Inflammatory macrophage (primary cell): Measurements from ENCODE around the gene NCBP2.

ENCODE experiments used
- DNase-seq, 2 donors: peaks; one replicate each; pipeline ENCODE4 v3.0.0-alpha.2; 2020 to 2022
- total RNA-seq, 18 experiments: gene quantifications; one replicate each; lab custom pipeline; 2026; ENCODE audit warnings: mixed read lengths in 6 of 18, inconsistent platforms in 2 of 18; lab: John Stamatoyannopoulos, UW

NCBP2 gene
- 27.5 to 112 (median 75.2) reads per million in 18 experiments for total RNA-seq

DNA sequence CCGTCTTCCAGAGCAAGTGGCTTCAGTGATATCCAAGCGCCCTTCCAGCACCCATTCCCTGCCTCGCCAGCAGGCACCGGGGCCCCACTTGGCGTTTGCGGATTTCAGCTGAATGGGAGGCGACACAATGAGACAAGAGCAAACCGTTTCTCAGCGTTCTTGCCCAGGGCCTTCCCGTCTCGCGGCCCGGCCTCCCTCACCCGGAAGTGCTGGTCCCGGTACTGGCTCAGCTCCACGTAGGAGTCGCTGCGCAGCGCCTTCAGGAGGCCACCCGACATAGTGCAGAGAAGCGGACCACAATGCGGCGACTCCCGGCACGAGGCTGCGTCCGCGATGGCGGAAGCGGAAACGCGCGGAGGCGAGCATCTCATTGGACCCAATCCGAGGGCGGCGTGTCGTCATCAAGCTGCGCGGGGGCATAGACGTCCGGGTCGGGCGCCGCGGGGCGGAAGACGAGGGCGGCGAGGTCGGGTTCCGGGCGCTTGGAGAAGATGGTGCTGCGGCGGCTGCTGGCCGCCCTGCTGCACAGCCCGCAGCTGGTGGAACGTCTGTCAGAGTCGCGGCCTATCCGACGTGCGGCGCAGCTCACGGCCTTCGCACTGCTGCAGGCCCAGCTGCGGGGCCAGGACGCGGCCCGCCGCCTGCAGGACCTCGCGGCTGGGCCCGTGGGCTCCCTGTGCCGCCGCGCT lies at the start of gene NCBP2:
TSS of gene NCBP2 (minus strand) at position 303 of the 689 bp plus-strand sequence. CDS start at position 278, 25 bp downstream.
- peak; percentile 99 to 100 for DNase-seq

DNA sequence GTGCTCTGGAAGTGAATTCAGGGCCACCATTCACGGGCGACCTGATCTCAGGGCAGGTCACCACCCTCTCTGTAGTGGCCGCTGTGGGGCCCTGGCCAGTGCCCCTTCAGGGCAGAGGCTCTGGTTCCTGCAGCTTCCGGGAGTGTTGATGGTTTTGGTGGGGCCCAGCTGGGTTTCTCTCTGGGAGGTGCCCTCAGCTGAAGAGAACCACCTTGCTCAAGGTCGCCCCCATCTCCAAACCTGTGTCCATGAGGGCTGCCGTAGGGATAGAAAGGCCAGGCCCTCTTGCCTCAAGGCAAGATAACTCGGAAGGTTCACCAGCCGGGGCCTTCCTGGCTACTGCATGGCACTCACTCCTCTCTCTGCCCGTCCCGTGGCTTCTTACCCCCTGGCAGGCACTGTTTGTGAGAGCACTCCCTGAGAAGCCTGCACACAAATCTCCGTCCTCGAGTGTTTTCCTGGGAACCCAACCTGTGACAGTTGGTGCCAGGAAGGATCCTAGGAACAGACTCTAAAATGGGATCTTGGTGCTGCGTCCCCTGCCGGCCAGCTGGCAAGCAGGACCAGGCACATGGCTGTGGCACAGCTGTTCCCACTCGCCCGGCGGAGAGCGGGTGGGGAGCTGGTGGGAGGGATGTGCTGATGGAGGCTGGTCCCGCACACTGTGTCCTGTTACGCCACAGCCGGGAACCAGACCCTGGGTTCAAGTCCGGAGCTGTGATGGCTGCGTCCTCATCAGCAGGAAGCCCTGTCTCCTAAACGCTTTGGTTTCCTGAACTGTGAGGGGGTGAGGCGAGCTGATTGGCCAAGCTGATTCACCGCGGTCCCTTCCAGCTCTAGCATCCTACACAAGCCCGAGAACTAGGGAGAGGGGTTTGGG lies 49.5 kb upstream of the NCBP2 start:
- no peak for DNase-seq

DNA sequence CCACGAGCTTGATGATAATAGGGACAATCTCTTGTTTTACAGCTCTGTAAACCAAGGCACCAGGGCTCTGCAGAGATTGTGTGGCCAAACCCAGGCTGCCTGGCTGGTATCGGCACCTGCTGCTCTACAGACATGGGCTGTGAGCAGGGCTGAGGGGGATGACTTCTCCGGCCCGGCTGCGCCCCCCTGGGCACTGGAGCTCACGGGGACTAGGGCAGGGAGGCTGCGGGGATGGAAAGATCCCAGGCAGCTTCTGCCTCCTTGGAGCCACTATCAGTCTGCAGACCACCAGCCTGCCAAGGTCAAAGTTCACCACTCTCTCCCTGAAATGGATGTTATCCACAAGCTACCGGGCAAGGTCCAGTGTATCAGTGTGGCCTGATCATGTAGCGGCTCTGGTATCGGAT lies 48.3 kb upstream of the NCBP2 start:
- no peak for DNase-seq

DNA sequence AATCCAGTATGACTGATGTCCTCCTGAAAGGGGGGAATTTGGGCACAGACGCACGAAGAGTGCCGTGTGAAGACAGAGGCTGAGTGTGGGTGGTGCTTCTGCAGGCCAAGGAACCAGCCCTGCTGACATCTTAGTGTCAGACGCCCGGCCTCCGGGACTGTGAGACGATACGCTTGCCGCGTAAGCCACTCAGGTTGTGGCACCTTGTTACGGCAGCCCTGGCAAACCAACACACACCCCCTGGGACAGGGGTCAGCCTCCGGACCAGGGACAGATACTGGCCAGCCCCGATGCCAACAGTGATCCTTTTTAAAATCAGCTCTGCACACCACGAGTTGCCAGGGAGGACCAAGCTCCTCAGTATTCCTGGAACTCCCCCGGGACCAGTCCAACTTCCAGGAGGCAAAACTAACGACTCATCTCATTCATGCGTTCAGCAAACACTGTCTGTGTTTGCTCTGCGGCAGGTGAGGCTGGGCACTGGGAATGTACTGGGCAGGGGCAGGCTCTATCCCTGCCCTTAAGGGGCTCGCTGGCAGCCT lies 47.5 kb upstream of the NCBP2 start:
- no peak for DNase-seq

DNA sequence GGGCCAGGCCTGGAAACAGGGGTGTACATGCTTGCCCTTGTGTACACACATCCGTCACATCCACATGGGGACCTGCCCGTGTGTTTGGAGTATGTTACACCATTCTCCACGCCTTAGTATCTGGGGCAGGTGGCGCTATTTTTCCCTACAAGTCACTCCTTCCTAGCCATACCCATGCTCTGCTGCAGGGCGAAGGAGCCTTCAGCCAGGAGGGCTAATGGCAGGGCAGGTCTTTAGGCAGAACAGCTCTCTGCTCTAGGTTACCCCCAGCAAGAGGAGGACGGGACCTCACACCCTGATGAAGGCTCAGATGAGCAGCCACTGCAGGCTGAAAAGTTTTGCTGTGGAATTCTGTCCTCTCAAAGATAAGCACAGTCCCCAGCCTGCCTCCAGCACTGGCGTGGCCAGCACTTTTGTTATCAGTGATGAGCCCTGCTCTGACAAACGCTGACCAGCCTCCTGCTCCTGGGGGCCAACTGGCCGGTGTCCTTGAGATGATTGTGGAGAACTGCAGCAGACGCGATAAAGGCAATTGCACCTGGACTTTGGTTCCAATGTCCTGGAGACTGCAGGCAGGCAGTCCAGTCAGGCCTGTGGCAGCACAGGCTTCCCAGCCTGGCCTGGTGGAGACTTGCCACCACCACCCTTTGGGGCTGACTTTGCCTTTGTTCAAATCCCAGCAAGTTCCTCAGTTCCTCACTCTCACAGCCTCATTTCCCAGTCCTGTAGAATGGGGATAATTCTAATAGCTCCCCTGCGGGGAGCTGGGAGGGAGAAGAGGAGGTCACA lies 46.1 kb upstream of the NCBP2 start:
- DNase-seq = no peak

DNA sequence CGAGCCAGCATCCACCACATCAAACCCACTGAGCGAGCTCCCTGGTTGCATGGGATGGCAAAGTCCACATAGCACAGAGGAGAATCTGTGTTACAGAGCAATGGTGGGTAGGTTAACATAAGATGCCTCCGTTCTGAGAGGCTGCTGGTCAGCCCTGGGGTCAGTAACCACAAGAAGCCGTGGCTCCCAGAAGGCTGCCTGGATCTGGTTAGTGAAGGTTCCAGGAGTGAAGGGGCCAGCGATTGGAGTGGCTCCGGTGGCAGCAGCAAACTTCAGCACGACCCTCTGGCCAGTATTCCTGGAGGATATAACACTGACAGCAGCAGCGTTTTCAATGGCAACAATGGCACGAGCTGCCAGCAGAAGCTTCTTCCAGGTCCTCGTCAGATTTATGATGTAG lies 44.7 kb upstream of the NCBP2 start:
- no peak for DNase-seq

DNA sequence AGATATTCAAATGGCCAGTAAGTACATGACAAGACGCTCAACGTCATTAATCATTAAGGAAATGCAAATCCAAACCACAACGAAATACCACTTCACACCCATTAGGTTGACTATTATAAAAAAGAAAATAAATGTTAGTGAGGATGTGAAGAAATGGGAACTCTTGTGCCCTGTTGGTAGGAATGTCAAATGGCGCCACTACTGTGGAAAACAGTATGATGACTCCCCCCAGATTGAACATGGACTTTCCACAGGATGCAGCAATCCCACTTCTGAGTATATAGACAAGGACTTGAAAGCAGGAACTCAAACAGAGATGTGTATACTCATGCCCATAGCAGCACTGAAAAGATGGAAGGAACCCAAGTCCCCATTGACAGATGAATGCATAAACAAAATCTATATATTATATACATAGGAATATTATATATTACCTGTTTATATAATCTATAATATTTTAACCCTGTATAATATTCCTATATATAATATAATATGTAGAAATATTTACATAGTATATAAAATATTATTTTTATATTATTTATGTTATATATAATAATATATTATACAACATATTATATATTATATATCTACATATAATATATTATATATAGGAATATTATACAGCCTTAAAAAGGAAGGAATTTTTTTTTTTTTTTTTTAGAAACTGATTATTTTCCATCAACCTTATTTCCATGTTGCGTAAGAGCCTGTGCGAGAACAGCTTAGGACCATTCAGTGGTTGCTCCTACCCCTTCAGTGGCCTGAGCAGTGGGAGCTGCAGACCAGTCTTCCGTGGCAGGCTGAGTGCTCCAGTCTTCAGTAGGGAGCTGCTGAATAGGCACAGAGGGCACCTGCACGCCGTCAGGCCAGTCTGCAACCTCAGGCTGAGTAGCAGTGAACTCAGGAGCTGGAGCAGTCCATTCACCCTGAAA lies 43.9 kb upstream of the NCBP2 start:
- no peak for DNase-seq

DNA sequence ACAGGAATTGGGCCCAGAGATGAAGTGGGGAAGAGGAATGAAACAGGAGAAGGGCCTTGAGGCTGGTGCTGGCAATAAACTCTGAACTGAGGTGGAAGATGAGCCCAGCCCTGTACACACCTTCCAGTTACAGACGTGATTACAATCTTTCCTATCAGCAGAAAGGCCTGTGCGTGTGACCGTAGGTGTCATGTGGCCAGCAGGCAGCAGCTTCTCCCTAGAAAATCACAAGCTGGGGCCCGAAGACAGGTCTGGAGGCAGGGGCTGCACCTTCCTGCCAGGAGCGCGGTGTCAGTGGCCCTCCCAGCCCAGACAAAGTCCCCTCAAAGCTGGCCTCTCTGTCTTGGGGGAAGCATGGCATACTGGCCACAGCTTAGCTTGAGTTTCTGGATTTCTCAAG lies 43.0 kb upstream of the NCBP2 start:
- DNase-seq = no peak

DNA sequence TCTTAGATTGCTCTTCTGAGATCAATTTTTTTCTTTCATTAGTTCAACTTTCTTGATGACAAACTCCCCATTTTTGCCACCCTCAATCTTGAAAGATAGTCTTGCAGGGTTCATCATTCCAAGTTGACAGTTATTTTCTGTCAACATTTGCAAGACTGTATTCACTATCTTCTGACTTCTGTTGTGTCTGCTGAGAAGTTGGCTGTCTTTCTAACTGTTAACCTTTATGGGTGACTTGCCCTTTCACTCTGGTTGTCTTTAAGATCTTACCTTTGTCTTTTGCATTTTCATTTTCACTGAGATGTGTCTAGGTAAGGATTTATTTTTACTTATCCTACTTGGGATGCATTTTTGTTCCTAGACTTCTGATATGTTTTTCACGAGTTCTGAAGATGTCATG lies 40.9 kb upstream of the NCBP2 start:
- DNase-seq = no peak

DNA sequence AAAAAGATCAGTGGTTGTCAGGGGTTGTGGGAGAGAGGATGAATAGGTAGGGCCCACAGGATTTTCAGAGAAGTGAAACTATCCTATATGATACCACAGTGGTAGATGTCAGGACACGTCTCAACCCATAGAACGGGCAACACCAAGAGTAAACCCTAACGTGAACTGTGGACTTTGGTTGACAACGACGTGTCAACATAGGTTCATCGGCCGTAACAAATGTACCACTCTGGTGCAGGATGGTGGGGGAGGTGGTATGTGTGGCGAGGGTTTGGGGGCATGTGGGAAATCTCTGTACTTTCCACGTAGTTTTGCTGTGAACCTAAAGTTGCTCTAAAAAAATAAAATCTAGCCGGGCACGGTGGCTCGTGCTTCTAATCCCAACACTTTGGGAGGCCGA lies 39.3 kb upstream of the NCBP2 start:
- DNase-seq = no peak

DNA sequence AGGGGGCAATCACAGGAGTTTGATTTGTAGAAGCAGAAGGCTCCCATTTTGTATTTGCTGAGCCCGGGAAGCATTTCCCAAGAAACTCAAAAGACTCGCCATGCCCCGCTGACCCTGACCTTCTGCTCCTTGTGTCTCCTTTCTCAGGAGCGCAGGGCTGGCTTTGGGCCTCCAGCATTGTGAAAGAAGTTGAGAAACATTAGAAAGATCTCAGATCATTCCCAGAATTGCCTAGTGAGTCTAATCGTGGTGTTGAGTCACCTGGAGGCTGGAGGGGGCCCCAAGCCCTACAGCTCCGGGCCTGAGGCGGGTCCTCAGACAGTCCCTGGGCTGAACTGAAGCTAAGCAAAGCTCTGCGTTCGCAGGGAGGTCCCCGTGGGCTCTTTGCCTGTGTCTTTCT lies 37.2 kb upstream of the NCBP2 start:
- DNase-seq = no peak

DNA sequence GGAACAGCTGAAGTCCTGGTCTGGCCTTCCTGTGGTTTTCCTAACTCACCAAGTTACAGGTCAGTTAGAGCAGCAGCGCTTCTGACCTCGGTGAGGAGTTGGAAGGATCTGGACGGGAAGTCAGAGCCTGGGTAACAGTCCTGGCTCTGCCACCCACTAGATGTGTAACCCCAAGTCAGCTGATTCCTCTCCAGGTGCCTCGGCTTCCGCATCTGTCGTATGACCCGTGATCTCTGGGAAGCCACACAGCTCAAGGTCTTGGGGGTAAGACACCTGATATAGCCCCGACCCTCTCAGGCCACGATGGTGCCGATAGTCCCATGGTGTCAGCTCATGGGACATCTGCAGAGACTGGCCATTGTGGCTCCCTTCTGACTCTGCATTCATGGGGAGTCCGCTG lies 34.6 kb upstream of the NCBP2 start:
- DNase-seq = no peak

DNA sequence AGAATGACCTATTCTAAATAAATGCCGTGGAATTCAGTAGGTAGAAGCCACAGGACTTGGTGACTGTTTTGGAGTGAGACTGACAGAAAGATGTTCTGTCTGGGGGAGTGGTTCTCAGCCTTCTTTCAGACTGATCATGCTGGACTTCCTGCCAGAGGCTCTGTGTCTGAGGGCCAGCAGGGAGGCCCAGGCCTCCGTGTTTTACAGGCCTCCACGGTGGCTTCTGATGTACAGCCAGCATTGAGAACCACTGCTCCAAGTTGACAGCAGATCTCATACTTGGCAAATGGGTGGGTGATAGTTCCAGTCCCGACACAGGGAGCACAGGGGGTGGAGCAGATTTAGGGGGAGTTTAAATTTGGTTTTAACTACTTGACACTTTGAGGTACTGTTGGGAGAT lies 33.0 kb upstream of the NCBP2 start:
- no peak for DNase-seq

DNA sequence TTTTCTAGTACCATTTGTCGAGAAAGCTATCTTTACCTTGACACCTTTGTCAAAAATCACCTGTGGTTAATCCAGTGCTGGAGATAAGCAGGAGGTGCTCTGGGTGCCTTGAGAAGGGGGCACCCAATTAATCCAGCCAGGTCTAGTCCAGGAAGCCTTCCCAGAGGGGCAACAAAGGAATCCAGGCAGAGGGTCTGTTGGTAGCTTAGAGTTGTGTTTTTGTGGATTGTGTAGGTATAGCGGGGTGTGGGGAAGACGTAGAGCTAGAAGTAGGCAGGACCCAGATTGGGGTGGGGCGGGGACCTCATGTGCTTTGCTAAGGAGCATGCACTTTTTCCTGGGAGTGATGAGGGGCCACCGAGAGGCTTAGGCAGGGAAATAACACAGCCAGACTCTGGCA lies 32.3 kb upstream of the NCBP2 start:
- DNase-seq = no peak

DNA sequence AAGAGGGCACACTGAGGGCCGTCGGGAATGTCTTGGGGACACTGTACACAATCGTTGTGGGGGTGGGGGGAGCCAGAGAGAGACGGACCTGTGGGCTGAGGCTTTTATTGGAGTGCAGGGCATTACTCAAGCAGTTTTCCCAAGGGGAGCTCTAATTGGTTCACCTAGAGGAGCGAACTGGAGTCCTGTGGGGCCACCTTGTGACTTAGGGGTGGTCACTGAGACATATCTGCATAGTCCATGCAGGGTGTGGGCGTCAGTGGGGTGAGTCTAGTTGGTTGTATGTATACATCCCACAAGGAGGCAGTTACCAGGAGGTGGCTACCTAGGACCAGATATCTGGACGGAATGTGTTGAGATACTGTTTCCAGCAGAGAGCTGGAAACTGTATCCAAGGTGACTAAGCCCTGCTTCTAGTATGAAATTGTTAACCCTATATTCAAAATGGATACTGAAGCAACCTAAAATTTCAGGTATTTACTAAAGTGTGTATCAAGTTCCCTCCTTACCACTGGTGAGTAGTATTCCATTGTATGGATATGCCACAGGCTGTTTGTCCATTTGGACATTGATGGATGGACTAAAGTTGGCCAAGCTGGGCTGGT lies 28.9 kb upstream of the NCBP2 start:
- DNase-seq = no peak

DNA sequence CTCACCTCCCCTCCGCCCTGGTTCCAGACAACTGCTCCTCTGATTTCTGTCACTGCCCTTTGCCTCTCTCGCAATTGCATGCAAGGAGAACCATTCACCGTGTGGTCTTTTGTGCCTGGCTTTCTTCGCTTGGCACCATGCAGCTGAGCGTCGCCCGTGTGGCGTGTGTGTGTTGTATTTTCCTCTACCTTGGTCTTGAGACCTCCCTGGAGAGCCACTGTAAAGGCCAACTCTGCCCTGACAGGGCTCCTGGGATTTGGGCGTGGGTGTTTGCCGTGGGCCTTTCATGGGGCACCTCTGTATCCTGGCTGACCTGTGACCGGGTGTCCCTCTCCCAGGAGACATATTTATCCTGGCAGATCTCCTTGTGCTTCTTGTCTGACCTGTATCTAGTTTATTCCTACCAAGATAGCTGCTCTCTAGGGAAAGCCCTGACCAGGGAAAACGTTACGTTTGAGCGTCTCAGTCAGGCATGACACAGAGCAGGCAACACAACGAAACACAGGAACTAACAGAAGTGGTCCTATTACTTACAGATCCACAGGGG lies 28.3 kb upstream of the NCBP2 start:
- no peak for DNase-seq

DNA sequence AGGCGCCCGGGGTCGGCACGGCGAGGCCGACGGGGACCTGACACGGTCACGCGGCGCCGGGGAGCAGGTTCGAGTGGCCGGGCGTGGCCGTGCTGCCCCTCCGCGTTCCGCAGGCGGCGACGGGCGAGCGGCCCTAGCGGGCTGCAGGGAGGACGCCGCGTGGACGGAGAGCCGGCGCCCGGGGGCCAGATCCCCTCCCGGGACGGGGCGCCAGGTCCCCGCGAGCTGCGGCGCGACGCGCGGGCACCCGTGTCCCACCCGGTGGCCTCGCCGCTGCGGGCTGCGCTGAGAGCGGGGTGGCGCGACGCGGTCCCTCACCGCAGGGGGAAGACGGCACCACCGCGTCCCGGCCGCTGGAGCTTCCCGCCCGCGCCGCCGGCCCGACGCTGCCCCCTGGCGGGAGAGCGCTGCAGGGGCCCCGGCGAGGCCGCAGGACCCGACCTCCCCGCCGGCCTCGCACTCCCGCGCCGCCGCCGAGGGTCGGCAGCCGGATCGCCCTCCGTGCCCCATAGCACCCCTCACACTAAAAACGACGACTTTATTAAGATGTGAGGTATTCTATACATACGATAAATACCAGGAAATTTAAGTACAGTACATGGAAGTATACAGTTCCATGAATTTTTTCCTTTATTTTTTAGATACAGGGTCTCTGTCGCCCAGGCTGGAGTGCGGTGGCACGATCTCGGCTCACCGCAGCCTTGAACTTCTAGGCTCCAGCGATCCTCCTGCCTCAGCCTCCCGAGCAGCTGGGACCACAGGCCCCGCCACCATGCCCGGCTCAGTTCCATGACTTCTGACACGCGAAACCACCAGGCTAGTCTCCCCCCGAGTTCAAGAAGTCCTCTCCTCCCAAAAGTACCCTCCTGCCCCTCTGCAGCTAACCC lies 27.6 kb upstream of the NCBP2 start:
- peak; percentile 61 to 70 for DNase-seq

DNA sequence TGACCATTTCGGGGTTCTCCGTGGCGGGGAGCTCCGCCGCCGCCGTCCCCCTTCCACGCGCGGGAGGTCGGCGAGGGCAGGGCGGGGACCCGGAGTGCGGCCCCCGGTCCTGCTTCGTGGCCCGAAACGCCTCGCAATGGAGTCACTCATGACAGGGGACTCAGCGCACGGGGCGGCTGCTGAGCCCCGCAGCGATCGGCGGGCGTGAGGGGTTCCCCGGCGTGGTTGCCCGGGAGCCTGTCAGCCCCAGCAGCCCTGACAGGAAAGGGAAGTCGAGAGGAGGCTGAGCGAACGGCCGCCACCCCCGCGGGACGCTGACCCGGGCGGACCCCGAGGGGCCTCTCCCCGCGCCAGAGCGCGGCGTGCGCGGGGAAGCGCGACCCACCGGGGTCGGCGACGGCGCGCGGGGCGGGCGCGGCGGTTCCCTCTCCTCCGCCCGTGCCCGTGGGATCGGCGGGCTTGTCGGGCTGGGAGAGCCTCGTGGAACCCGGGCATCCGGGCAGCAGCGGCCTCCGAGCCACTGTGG lies 26.9 kb upstream of the NCBP2 start:
- DNase-seq = peak; percentile 48 to 66
